Measurements from ENCODE around the gene BAG1.

Gene BAG1

DNA sequence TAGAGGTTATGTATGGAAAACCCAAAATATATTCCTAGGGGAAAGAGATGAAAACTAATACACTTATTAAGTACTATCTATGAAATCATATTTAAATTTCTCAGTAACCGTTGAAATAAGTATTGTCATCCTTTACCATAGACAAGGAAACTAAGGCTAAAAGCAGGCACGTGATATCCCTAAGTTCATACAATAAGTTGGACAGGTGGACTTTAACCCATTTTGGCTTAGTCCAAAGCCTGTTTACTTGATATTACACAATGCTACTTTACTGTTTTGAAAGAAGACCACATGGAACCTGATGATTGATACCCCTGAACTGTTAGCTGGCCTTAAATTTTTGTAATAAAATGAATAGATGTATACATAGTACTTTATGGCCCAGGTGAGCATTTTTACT lies 29.3 kb upstream of the BAG1 start:
- Histone ChIP-seq H3K27ac (ENCODE audit: low read length) (no peak overlapping the region), H3K27me3 (ENCODE audit: low read depth, low read length) (no peaks in the 10 kb centered on the region), H3K4me1 (ENCODE audit: control insufficient read depth in 1 of 2, insufficient read depth in 2 of 2, low read length in 2 of 2) (peaks cover 33 to 42% of the 10 kb centered on the region in 2 donors), H3K36me3 (ENCODE audit: control insufficient read depth in 1 of 2, insufficient read depth in 2 of 2, low read length in 2 of 2) (peaks cover 25 to 32% of the 10 kb centered on the region in 2 donors), H3K9me3 (ENCODE audit: control insufficient read depth in 1 of 2, low read length in 2 of 2) (no peaks in the 10 kb centered on the region), H3K4me3 (ENCODE audit: low read depth in 1 of 2, low read length in 2 of 2) (no peak overlapping the region)

DNA sequence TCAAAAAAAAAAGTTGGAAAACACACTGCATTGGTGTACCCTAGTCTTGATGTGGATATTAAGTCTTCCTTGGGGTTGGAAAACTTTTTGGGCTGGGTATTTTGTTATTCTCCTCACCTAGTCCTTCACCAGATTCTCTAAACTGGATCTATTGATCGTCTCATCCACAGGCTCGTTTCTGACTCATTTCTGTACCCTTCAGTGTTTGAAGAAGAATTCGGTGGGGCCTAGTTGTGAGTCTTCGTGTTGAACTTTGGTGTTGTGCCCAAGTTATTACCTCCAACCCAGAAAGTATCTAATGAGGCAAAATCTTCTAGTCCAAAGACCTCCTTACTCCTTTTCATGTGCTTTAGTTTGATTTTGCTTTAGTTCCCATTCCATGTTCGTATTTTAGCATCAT lies 27.4 kb upstream of the BAG1 start:
- Histone ChIP-seq H3K27me3 (ENCODE audit: low read depth, low read length) (no peaks in the 10 kb centered on the region), H3K4me3 (ENCODE audit: low read depth in 1 of 2, low read length in 2 of 2) (peak overlapping the region in 1 of 2 donors; percentile 86), H3K27ac (ENCODE audit: low read length) (peak overlapping the region; percentile 42), H3K4me1 (ENCODE audit: control insufficient read depth in 1 of 2, insufficient read depth in 2 of 2, low read length in 2 of 2) (peaks cover 21 to 32% of the 10 kb centered on the region in 2 donors), H3K36me3 (ENCODE audit: control insufficient read depth in 1 of 2, insufficient read depth in 2 of 2, low read length in 2 of 2) (peaks cover 13 to 18% of the 10 kb centered on the region in 2 donors), H3K9me3 (ENCODE audit: control insufficient read depth in 1 of 2, low read length in 2 of 2) (no peaks in the 10 kb centered on the region)

GRCh38 chr9:33291031-33291397 lies 26.5 kb upstream of the BAG1 start:
- peak overlapping the region; percentile 100 for H3K27ac ChIP-seq (ENCODE audit: low read length)
- H3K36me3 ChIP-seq (ENCODE audit: control insufficient read depth in 1 of 2, insufficient read depth in 2 of 2, low read length in 2 of 2): peaks cover 10 to 11% of the 10 kb centered on the region in 2 donors
- peaks cover 18 to 26% of the 10 kb centered on the region in 2 donors for H3K4me1 ChIP-seq (ENCODE audit: control insufficient read depth in 1 of 2, insufficient read depth in 2 of 2, low read length in 2 of 2)
- no peaks in the 10 kb centered on the region for H3K9me3 ChIP-seq (ENCODE audit: control insufficient read depth in 1 of 2, low read length in 2 of 2)
- no peaks in the 10 kb centered on the region for H3K27me3 ChIP-seq (ENCODE audit: low read depth, low read length)
- peak overlapping the region; percentile 86 to 92 for H3K4me3 ChIP-seq (ENCODE audit: low read depth in 1 of 2, low read length in 2 of 2)

GRCh38 chr9:33290247-33291030 lies 25.9 kb upstream of the BAG1 start, which contains the start of gene NFX1:
Gene NFX1 (plus strand): TSS chr9:33290516. CDS start chr9:33290573, 57 bp downstream.
- peak within 1 kb of the TSS; percentile 100 for H3K27ac ChIP-seq (ENCODE audit: low read length)
- no peaks in the 10 kb centered on the region for H3K9me3 ChIP-seq (ENCODE audit: control insufficient read depth in 1 of 2, low read length in 2 of 2)
- H3K27me3 ChIP-seq (ENCODE audit: low read depth, low read length): no peaks in the 10 kb centered on the region
- H3K36me3 ChIP-seq (ENCODE audit: control insufficient read depth in 1 of 2, insufficient read depth in 2 of 2, low read length in 2 of 2): peaks cover 10 to 11% of the 10 kb centered on the region in 2 donors
- H3K4me3 ChIP-seq (ENCODE audit: low read depth in 1 of 2, low read length in 2 of 2): peak within 1 kb of the TSS; percentile 86 to 92
- peaks cover 18 to 20% of the 10 kb centered on the region in 2 donors for H3K4me1 ChIP-seq (ENCODE audit: control insufficient read depth in 1 of 2, insufficient read depth in 2 of 2, low read length in 2 of 2)

GRCh38 chr9:33289936-33290246 lies 25.4 kb upstream of the BAG1 start:
- no peaks in the 10 kb centered on the region for H3K9me3 ChIP-seq (ENCODE audit: control insufficient read depth in 1 of 2, low read length in 2 of 2)
- H3K27ac ChIP-seq (ENCODE audit: low read length): peak overlapping the region; percentile 100
- H3K4me1 ChIP-seq (ENCODE audit: control insufficient read depth in 1 of 2, insufficient read depth in 2 of 2, low read length in 2 of 2): peaks cover 18 to 20% of the 10 kb centered on the region in 2 donors
- H3K36me3 ChIP-seq (ENCODE audit: control insufficient read depth in 1 of 2, insufficient read depth in 2 of 2, low read length in 2 of 2): peaks cover 7 to 11% of the 10 kb centered on the region in 2 donors
- H3K27me3 ChIP-seq (ENCODE audit: low read depth, low read length): no peaks in the 10 kb centered on the region
- H3K4me3 ChIP-seq (ENCODE audit: low read depth in 1 of 2, low read length in 2 of 2): peak overlapping the region; percentile 86 to 92

DNA sequence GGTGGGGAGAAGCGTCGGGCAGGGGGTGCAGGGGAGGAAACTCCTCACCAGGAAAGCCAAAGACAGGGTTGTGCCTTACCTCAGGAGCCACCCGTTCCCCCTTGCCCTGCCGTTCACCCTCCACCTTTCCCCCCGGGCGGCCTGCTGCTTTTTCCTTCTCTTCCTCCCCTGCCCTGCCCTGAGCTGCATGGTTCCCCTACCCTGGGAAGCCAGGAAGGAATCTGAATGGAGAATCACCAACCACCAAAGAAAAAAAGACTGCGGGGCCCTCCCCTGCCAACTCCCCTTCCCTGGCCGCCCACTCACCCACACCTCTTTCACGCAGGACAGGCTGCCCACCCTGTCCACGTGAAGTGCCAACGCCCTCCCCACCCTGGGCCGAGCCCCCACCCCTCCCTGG lies 25.0 kb upstream of the BAG1 start:
- H3K36me3 ChIP-seq (ENCODE audit: control insufficient read depth in 1 of 2, insufficient read depth in 2 of 2, low read length in 2 of 2): peaks cover 3 to 11% of the 10 kb centered on the region in 2 donors
- H3K27me3 ChIP-seq (ENCODE audit: low read depth, low read length): no peaks in the 10 kb centered on the region
- H3K4me1 ChIP-seq (ENCODE audit: control insufficient read depth in 1 of 2, insufficient read depth in 2 of 2, low read length in 2 of 2): peaks cover 18 to 20% of the 10 kb centered on the region in 2 donors
- no peaks in the 10 kb centered on the region for H3K9me3 ChIP-seq (ENCODE audit: control insufficient read depth in 1 of 2, low read length in 2 of 2)
- peak overlapping the region; percentile 86 to 92 for H3K4me3 ChIP-seq (ENCODE audit: low read depth in 1 of 2, low read length in 2 of 2)
- H3K27ac ChIP-seq (ENCODE audit: low read length): peak overlapping the region; percentile 100

DNA sequence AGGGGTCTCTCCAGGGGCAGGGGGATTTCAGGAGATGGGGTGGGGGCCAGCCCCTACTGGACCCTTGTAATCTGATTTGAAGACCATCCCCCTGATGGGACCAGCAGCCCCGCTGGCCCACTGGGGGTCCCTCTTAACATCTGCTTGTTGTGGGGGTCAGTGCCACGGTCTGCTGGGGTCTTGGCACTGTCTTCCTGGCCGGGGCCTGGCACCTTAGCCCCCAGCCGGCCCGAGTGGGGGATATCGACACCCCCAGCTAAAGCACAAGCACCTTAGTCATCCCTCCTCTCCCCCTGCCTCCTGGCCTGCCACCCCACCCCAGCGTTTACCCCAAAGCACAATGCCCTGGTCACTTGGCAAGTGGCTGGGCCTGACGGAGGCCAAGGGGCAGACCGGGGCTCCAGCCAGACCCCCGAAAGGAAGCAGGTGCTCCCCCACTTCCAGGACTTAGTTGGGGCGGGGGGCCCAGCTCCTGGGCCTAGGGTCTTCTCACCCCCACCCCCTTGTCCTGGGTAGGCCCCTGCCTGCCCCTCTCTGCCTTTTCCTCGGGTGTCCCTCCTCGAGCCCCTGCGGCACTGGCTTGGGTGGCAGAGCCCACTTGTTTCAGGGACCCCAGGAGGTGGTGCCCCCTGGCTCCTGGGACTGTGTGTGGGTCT lies 24.4 kb upstream of the BAG1 start:
- peaks cover 18 to 20% of the 10 kb centered on the region in 2 donors for H3K4me1 ChIP-seq (ENCODE audit: control insufficient read depth in 1 of 2, insufficient read depth in 2 of 2, low read length in 2 of 2)
- H3K4me3 ChIP-seq (ENCODE audit: low read depth in 1 of 2, low read length in 2 of 2): no peak overlapping the region
- no peaks in the 10 kb centered on the region for H3K9me3 ChIP-seq (ENCODE audit: control insufficient read depth in 1 of 2, low read length in 2 of 2)
- H3K27me3 ChIP-seq (ENCODE audit: low read depth, low read length): no peaks in the 10 kb centered on the region
- peaks cover 0 to 11% of the 10 kb centered on the region in 2 donors for H3K36me3 ChIP-seq (ENCODE audit: control insufficient read depth in 1 of 2, insufficient read depth in 2 of 2, low read length in 2 of 2)
- H3K27ac ChIP-seq (ENCODE audit: low read length): no peak overlapping the region

GRCh38 chr9:33288235-33288634 lies 23.7 kb upstream of the BAG1 start:
- H3K27ac ChIP-seq (ENCODE audit: low read length): no peak overlapping the region

DNA sequence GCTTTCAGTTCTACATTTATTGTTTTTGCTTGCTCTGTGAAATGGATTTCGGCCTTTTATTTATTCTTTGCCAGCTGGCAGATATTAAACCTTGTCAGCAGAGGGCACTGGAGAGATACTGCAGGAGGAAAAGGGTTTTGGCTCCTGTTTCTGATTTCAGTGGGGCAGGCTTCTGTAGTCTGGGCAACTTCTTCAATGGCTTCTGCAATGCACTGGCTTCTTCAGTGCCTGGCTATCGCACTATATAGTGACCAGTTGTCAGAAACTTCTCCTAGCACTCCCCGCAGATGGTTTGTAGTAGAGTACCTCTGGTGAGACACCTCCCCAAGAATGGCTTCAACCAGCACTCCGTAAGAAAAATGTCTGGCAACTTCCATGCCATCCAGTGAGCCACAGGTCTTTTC lies 22.6 kb upstream of the BAG1 start:
- Histone ChIP-seq H3K4me3 (ENCODE audit: low read depth in 1 of 2, low read length in 2 of 2) (no peak overlapping the region), H3K36me3 (ENCODE audit: control insufficient read depth in 1 of 2, insufficient read depth in 2 of 2, low read length in 2 of 2) (peaks cover 0 to 17% of the 10 kb centered on the region in 2 donors), H3K9me3 (ENCODE audit: control insufficient read depth in 1 of 2, low read length in 2 of 2) (no peaks in the 10 kb centered on the region), H3K27me3 (ENCODE audit: low read depth, low read length) (no peaks in the 10 kb centered on the region), H3K4me1 (ENCODE audit: control insufficient read depth in 1 of 2, insufficient read depth in 2 of 2, low read length in 2 of 2) (peaks cover 15 to 18% of the 10 kb centered on the region in 2 donors), H3K27ac (ENCODE audit: low read length) (peak overlapping the region; percentile 74)

More at GRCh38 chr9:33288235-33288634, 23.7 kb upstream of the BAG1 start:
- H3K27me3 ChIP-seq (ENCODE audit: low read depth, low read length): no peaks in the 10 kb centered on the region
- H3K4me1 ChIP-seq (ENCODE audit: control insufficient read depth in 1 of 2, insufficient read depth in 2 of 2, low read length in 2 of 2): peaks cover 18 to 20% of the 10 kb centered on the region in 2 donors
- H3K4me3 ChIP-seq (ENCODE audit: low read depth in 1 of 2, low read length in 2 of 2): no peak overlapping the region
- peaks cover 0 to 11% of the 10 kb centered on the region in 2 donors for H3K36me3 ChIP-seq (ENCODE audit: control insufficient read depth in 1 of 2, insufficient read depth in 2 of 2, low read length in 2 of 2)
- no peaks in the 10 kb centered on the region for H3K9me3 ChIP-seq (ENCODE audit: control insufficient read depth in 1 of 2, low read length in 2 of 2)

DNA sequence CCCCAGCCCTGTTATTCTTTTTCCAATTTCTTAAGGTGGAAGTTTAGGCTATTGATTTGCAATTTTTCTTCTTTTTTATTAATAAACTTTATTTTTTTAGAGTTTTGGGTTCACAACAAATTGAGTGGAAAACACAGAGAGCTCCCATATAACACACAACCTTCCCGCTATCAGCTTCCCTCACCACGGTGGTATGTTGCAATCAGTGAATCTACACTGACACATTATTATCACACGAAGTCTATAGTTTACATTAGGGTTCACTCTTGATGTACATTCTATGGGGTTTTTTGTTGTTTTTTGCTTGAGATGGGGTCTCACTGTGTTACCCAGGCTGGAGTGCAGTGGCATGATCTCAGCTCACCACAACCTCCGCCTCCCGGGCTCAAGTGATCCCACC lies 21.0 kb upstream of the BAG1 start:
- H3K27me3 ChIP-seq (ENCODE audit: low read depth, low read length): no peaks in the 10 kb centered on the region
- no peak overlapping the region for H3K27ac ChIP-seq (ENCODE audit: low read length)
- H3K4me1 ChIP-seq (ENCODE audit: control insufficient read depth in 1 of 2, insufficient read depth in 2 of 2, low read length in 2 of 2): peaks cover 6 to 8% of the 10 kb centered on the region in 2 donors
- H3K4me3 ChIP-seq (ENCODE audit: low read depth in 1 of 2, low read length in 2 of 2): no peak overlapping the region
- peaks cover 4 to 25% of the 10 kb centered on the region in 2 donors for H3K36me3 ChIP-seq (ENCODE audit: control insufficient read depth in 1 of 2, insufficient read depth in 2 of 2, low read length in 2 of 2)
- H3K9me3 ChIP-seq (ENCODE audit: control insufficient read depth in 1 of 2, low read length in 2 of 2): no peaks in the 10 kb centered on the region

GRCh38 chr9:33277484-33277883 lies 13.0 kb upstream of the BAG1 start:
- Histone ChIP-seq H3K36me3 (ENCODE audit: control insufficient read depth in 1 of 2, insufficient read depth in 2 of 2, low read length in 2 of 2) (peaks cover 48 to 89% of the 10 kb centered on the region in 2 donors), H3K27me3 (ENCODE audit: low read depth, low read length) (no peaks in the 10 kb centered on the region), H3K4me1 (ENCODE audit: control insufficient read depth in 1 of 2, insufficient read depth in 2 of 2, low read length in 2 of 2) (no peaks in the 10 kb centered on the region), H3K27ac (ENCODE audit: low read length) (no peak overlapping the region), H3K4me3 (ENCODE audit: low read depth in 1 of 2, low read length in 2 of 2) (no peak overlapping the region), H3K9me3 (ENCODE audit: control insufficient read depth in 1 of 2, low read length in 2 of 2) (no peaks in the 10 kb centered on the region)
